Measurements from ENCODE around the gene HOTAIR. TPM values are rescaled to one million over a fixed set of nuclear protein-coding genes. Genes with fewer than 3 reads are reported as not detected.

The HOTAIR gene
- total and polyA plus RNA-seq, 7 donors, result not detected

DNA sequence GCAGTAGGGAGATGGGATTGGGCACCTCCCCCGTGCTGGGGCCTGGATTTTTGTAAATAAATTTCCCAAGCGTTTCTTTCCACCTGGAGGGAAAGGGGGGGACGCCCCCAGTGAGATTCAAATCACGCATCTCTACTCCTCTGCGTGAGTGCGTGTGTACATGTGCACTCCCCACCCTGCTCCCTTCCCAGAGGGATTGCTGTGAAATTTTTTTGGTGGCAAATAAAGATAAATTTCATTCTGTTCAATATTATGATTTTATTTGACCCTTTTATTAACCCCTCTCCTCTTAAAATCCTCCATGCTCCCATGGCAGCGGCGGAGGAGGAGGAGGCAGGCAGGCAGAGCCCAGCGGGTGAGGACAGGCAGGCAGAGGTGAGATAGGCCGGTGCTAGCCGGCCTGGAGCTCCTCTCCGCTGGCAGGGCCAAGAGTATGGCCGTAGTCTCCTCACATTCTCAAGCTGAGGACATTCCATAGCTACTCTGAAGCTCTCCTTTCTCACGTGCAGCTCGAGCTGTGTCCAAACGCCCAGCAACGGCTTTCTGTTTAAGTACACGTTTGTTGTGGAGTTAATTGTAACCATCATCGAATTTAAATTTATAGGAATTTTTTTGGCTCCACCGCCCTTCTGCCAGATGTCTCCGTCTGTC lies 1.5 kb upstream of the HOTAIR start:
- no peaks in the 10 kb centered on the region for H3K36me3 ChIP-seq
- intact Hi-C loops (cut with DNase I), result no loop called here
- peaks cover 0 to 30% (median 26%) of the 10 kb centered on the region in 4 donors for H3K4me1 ChIP-seq
- peaks cover 80 to 100% (median 99%) of the 10 kb centered on the region in 3 donors for H3K27me3 ChIP-seq
- H3K9me3 ChIP-seq, result no peaks in the 10 kb centered on the region
- no peak for DNase-seq
- no peak overlapping the region for H3K27ac ChIP-seq
- H3K4me3 ChIP-seq, result no peak overlapping the region
- TF ChIP-seq, protein P1, sequence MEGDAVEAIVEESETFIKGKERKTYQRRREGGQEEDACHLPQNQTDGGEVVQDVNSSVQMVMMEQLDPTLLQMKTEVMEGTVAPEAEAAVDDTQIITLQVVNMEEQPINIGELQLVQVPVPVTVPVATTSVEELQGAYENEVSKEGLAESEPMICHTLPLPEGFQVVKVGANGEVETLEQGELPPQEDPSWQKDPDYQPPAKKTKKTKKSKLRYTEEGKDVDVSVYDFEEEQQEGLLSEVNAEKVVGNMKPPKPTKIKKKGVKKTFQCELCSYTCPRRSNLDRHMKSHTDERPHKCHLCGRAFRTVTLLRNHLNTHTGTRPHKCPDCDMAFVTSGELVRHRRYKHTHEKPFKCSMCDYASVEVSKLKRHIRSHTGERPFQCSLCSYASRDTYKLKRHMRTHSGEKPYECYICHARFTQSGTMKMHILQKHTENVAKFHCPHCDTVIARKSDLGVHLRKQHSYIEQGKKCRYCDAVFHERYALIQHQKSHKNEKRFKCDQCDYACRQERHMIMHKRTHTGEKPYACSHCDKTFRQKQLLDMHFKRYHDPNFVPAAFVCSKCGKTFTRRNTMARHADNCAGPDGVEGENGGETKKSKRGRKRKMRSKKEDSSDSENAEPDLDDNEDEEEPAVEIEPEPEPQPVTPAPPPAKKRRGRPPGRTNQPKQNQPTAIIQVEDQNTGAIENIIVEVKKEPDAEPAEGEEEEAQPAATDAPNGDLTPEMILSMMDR (IDR thresholded peaks at IDR 0.05), result no peak
- TF ChIP-seq POLR2AphosphoS5 (IDR thresholded peaks at IDR 0.05), result no peak
- no peak for TF ChIP-seq EP300 (IDR thresholded peaks at IDR 0.05)
- no peak for TF ChIP-seq POLR2A (IDR thresholded peaks at IDR 0.05)
- WGBS, 2 donors, result 20 to 43% methylated on average over 21 of the region's 21 CpGs

DNA sequence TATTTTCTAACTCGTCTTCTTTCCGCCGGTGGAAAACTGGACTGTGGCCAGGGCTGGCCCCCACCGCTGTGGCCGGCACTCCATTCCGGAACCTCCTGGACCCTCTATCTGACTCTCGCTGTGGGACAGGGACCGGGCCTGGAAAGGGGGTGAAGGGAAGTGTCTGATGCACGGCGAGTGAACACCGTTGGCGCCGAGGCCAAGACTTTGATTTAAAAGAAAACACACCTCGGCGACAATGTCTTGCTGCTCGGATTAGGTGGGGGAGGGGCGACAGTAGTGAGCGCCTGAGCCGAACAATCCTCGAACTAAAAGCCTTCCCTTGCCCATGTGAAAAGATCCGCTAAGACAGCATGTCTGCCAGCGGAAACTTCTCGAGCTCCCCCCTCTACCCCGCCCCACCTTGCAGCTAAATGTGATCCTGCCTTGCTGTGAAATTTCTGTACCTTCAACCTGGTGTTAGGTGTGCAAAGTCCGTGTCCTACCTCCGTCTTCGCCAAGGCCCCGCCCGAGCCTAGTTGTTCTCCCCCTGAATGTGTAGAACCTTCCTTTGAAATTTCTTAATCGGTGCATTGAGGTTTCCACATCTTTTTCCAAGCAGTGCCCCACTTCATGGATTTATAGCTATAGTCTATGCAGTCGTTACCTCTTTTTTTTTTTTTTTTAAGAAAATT lies 862 bp upstream of the HOTAIR start:
- DNase-seq, result no peak
- H3K4me3 ChIP-seq, result peak overlapping the region in 1 of 4 donors; percentile 26

GRCh38 chr12:53975064-53975471 lies 314 bp upstream of the HOTAIR start:
- DNase-seq, result no peak
- H3K4me3 ChIP-seq, result peak overlapping the region in 1 of 4 donors; percentile 26
- no peaks in the 10 kb centered on the region for H3K9me3 ChIP-seq
- no peak overlapping the region for H3K27ac ChIP-seq
- TF ChIP-seq POLR2AphosphoS5 (IDR thresholded peaks at IDR 0.05) (no peak), EP300 (IDR thresholded peaks at IDR 0.05) (no peak), POLR2A (IDR thresholded peaks at IDR 0.05) (no peak)
- TF ChIP-seq, protein P1 (IDR thresholded peaks at IDR 0.05), result no peak
- no peaks in the 10 kb centered on the region for H3K36me3 ChIP-seq
- intact Hi-C loops (cut with DNase I), result no loop called here
- WGBS, 2 donors, result 3 to 10% methylated on average over 25 of the region's 25 CpGs
- peaks cover 88 to 100% (median 100%) of the 10 kb centered on the region in 3 donors for H3K27me3 ChIP-seq
- H3K4me1 ChIP-seq, result peaks cover 0 to 30% (median 26%) of the 10 kb centered on the region in 4 donors

More for the DNA sequence above, 862 bp upstream of the HOTAIR start:
- intact Hi-C loops (cut with DNase I), result no loop called here
- TF ChIP-seq, protein P1 (IDR thresholded peaks at IDR 0.05), result no peak
- TF ChIP-seq POLR2AphosphoS5 (IDR thresholded peaks at IDR 0.05) (no peak), POLR2A (IDR thresholded peaks at IDR 0.05) (no peak), EP300 (IDR thresholded peaks at IDR 0.05) (no peak)
- Histone ChIP-seq H3K36me3 (no peaks in the 10 kb centered on the region), H3K9me3 (no peaks in the 10 kb centered on the region), H3K4me1 (peaks cover 0 to 30% (median 26%) of the 10 kb centered on the region in 4 donors), H3K27me3 (peaks cover 83 to 100% (median 100%) of the 10 kb centered on the region in 3 donors), H3K27ac (no peak overlapping the region)
- 10 to 22% methylated on average over 31 of the region's 31 CpGs for WGBS, 2 donors

- no peaks in the 10 kb centered on the region for H3K36me3 ChIP-seq
- H3K4me3 ChIP-seq, result no peak overlapping the region
- H3K27ac ChIP-seq, result no peak overlapping the region
- H3K4me1 ChIP-seq, result peaks cover 0 to 30% (median 26%) of the 10 kb centered on the region in 4 donors
- intact Hi-C loops (cut with DNase I), result no loop called here
- 4 to 17% methylated on average over 71 of the region's 71 CpGs for WGBS, 2 donors
- no peaks in the 10 kb centered on the region for H3K9me3 ChIP-seq
- TF ChIP-seq EP300 (IDR thresholded peaks at IDR 0.05), result no peak
- TF ChIP-seq POLR2A (IDR thresholded peaks at IDR 0.05), result no peak
- TF ChIP-seq, protein P1 (IDR thresholded peaks at IDR 0.05), result no peak
- TF ChIP-seq POLR2AphosphoS5 (IDR thresholded peaks at IDR 0.05), result no peak
- no peak for DNase-seq
- H3K27me3 ChIP-seq, result peaks cover 96 to 100% (median 99%) of the 10 kb centered on the region in 3 donors
These were observed 1.3 kb downstream of the HOTAIR start for GRCh38 chr12:53973236-53974042.

Measured in sigmoid colon (tissue), 7 donors.